ENCODE data around the gene ZFP42. TPM values are rescaled to one million over a fixed set of nuclear protein-coding genes. Genes with fewer than 3 reads are reported as not detected.

ZFP42 gene
- total RNA-seq, 1 experiment from 2014 or later = 0.12 TPM

- CTCF ChIA-PET = no interaction called here
- H3K79me2 ChIP-seq (ENCODE audit: insufficient read depth, low read length) = no peaks in the 10 kb centered on the region
- POLR2A ChIA-PET = no interaction called here
- no peak overlapping the region for H3K9ac ChIP-seq (ENCODE audit: low read length)
- H3K36me3 ChIP-seq (ENCODE audit: control insufficient read depth in 1 of 2, insufficient read depth in 2 of 2, low read length in 2 of 2) = no peaks in the 10 kb centered on the region
- no peak for DNase-seq (ENCODE audit: low read depth, low spot score)
- BruUV-seq (replicated peaks) = no TSS peak
- H2AFZ ChIP-seq (ENCODE audit: low read depth, low read length, poor library complexity, severe bottlenecking) = no peak overlapping the region
- no peaks in the 10 kb centered on the region for H4K20me1 ChIP-seq (ENCODE audit: insufficient read depth)
- ATAC-seq = no peak
- H3K9me2 ChIP-seq (ENCODE audit: insufficient read depth) = no peaks in the 10 kb centered on the region
- H3K9me3 ChIP-seq (ENCODE audit: control insufficient read depth in 1 of 2, insufficient read depth in 1 of 2, low read depth in 1 of 2, low read length in 2 of 2) = no peaks in the 10 kb centered on the region
- no peak overlapping the region for H3K4me3 ChIP-seq (replicated peaks in 1 of 2; ENCODE audit: low read depth in 1 of 2, low read length in 2 of 2)
- TF ChIP-seq EZH2 (IDR thresholded peaks at IDR 0.05) (no peak), POLR2AphosphoS5 (IDR thresholded peaks at IDR 0.05; ENCODE audit: low read depth, low read length) (no peak), MAX (IDR thresholded peaks at IDR 0.05) (no peak)
- RAD21 ChIA-PET (ENCODE audit: low non-redundant PET in 1 of 2, low total read pairs in 2 of 2, uncharacterized antibody in 2 of 2, unreplicated experiment in 2 of 2) = no interaction called here
- H3K4me2 ChIP-seq (ENCODE audit: low read length) = no peak overlapping the region
- H3K4me1 ChIP-seq (ENCODE audit: control insufficient read depth in 1 of 2, insufficient read depth in 2 of 2, low read length in 2 of 2) = no peaks in the 10 kb centered on the region; a peak in 2 of 4 replicates
- no peaks in the 10 kb centered on the region for H3K27me3 ChIP-seq (ENCODE audit: insufficient read depth, low read length)
- intact Hi-C loops (cut with micrococcal nuclease) = no loop called here
- H3K27ac ChIP-seq (ENCODE audit: low read depth, low read length) = no peak overlapping the region
Measured at GRCh38 chr4:188042191-188042590, 46.6 kb downstream of the ZFP42 start.

GRCh38 chr4:188043154-188043553 is 47.6 kb downstream of the ZFP42 start:
- no peak overlapping the region for H3K9ac ChIP-seq (ENCODE audit: low read length)
- H3K4me3 ChIP-seq (replicated peaks in 1 of 2; ENCODE audit: low read depth in 1 of 2, low read length in 2 of 2) = no peak overlapping the region
- no peaks in the 10 kb centered on the region for H3K9me3 ChIP-seq (ENCODE audit: control insufficient read depth in 1 of 2, insufficient read depth in 1 of 2, low read depth in 1 of 2, low read length in 2 of 2)
- intact Hi-C loops (cut with micrococcal nuclease) = no loop called here
- H2AFZ ChIP-seq (ENCODE audit: low read depth, low read length, poor library complexity, severe bottlenecking) = no peak overlapping the region
- BruUV-seq (replicated peaks) = no TSS peak
- H3K27ac ChIP-seq (ENCODE audit: low read depth, low read length) = no peak overlapping the region
- no peak overlapping the region for H3K4me2 ChIP-seq (ENCODE audit: low read length)
- H3K27me3 ChIP-seq (ENCODE audit: insufficient read depth, low read length) = no peaks in the 10 kb centered on the region
- H4K20me1 ChIP-seq (ENCODE audit: insufficient read depth) = no peaks in the 10 kb centered on the region
- no peaks in the 10 kb centered on the region for H3K36me3 ChIP-seq (ENCODE audit: control insufficient read depth in 1 of 2, insufficient read depth in 2 of 2, low read length in 2 of 2)
- ChIA-PET CTCF (no interaction called here), RAD21 (ENCODE audit: low non-redundant PET in 1 of 2, low total read pairs in 2 of 2, uncharacterized antibody in 2 of 2, unreplicated experiment in 2 of 2) (no interaction called here), POLR2A (no interaction called here)
- DNase-seq (ENCODE audit: low read depth, low spot score) (no peak), ATAC-seq (no peak)
- H3K4me1 ChIP-seq (ENCODE audit: control insufficient read depth in 1 of 2, insufficient read depth in 2 of 2, low read length in 2 of 2) = no peaks in the 10 kb centered on the region; a peak in 2 of 4 replicates
- H3K79me2 ChIP-seq (ENCODE audit: insufficient read depth, low read length) = no peaks in the 10 kb centered on the region
- H3K9me2 ChIP-seq (ENCODE audit: insufficient read depth) = no peaks in the 10 kb centered on the region
- TF ChIP-seq REST (IDR thresholded peaks at IDR 0.05; ENCODE audit: low read depth) (no peak), EZH2 (IDR thresholded peaks at IDR 0.05) (no peak), FOSL1 (IDR thresholded peaks at IDR 0.05; ENCODE audit: low read depth) (no peak), CTCF (IDR thresholded peaks at IDR 0.05 in 2 of 3, conservative IDR thresholded peaks at IDR 0.05 in 1 of 3; ENCODE audit: borderline replicate concordance in 1 of 3, insufficient read depth in 1 of 3, low read depth in 2 of 3, low read length in 2 of 3) (no peak), ZNF274 (IDR thresholded peaks at IDR 0.05; ENCODE audit: low read depth, low read length) (no peak), SRF (IDR thresholded peaks at IDR 0.05; ENCODE audit: low read depth) (no peak), POLR2AphosphoS5 (IDR thresholded peaks at IDR 0.05; ENCODE audit: low read depth, low read length) (no peak), CBX3 (IDR thresholded peaks at IDR 0.05; ENCODE audit: low read depth) (no peak), EZH2phosphoT487 (IDR thresholded peaks at IDR 0.05; ENCODE audit: borderline replicate concordance) (no peak), JUND (IDR thresholded peaks at IDR 0.05) (no peak), EGR1 (IDR thresholded peaks at IDR 0.05; ENCODE audit: low read depth) (no peak), TCF7L2 (IDR thresholded peaks at IDR 0.05; ENCODE audit: borderline replicate concordance, extremely low read depth, insufficient read depth, insufficient read length) (no peak), SIN3A (IDR thresholded peaks at IDR 0.05; ENCODE audit: low read depth) (no peak), SP1 (IDR thresholded peaks at IDR 0.05; ENCODE audit: low read depth) (no peak), YY1 (IDR thresholded peaks at IDR 0.05; ENCODE audit: extremely low read depth, insufficient replicate concordance, low read depth, low read length) (no peak)
